HG03097 (cell line): ENCODE results near the gene ODAD2.
"Not testable (repeated sequence)": the region's sequence is repeated elsewhere in the genome, so short reads cannot be mapped to it uniquely, and the experiment has no call there.

Experiments used
- ATAC-seq: cut with Tn5 transposase; IDR thresholded peaks from one replicate; pipeline ENCODE4 v1.9.1; 2021; ENCODE audit not compliant: unreplicated experiment, low FRiP score

Gene ODAD2

GRCh38 chr10:27969931-27970330, 28.9 kb downstream of the ODAD2 start:
- ATAC-seq, result not testable (repeated sequence)

DNA sequence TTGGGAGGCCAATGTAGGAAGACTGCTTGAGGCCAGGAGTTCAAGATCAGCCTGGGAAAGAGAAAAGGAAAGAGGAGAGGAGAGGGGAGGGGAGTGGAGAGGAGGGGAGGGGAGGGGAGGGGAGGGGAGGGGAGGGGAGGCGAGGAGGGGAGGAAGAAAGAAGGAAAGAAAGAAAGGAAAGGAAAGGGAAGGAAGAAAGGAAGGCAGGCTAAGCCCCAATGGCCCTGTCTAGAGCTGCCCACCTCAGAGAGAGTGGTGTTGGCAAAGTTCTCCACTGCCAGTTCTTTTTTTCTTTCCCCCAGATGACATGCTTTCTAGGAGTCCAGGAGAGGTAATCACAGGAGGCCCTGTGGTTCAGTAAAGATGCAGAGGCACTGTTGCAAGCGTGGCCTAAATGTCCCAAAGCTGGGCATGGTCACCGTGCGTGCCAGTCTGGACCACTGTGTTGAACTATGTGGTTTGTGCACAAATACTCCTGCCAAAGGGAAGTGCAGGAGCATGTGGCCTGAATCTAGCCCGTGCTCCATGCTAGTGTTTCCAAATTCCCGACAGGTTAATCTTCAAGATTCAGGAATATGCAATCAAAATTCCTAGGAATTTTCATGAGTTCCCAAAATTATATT, 39.7 kb downstream of the ODAD2 start:
- ATAC-seq, result no peak

GRCh38 chr10:27958383-27958782, 40.5 kb downstream of the ODAD2 start:
- not testable (repeated sequence) for ATAC-seq

- ATAC-seq, result no peak
Measured at GRCh38 chr10:27950242-27950564, 48.7 kb downstream of the ODAD2 start.

- no peak for ATAC-seq
Measured at GRCh38 chr10:27949528-27950241, 49.2 kb downstream of the ODAD2 start.

GRCh38 chr10:27948186-27948585, 50.7 kb downstream of the ODAD2 start:
- no peak for ATAC-seq

- ATAC-seq, result no peak
Measured at GRCh38 chr10:27947540-27947939, 51.3 kb downstream of the ODAD2 start.

GRCh38 chr10:27944005-27944404, 54.9 kb downstream of the ODAD2 start:
- ATAC-seq, result no peak

GRCh38 chr10:27914888-27915287, 84.0 kb downstream of the ODAD2 start:
- ATAC-seq, result no peak

GRCh38 chr10:27912231-27912630, 86.6 kb downstream of the ODAD2 start:
- no peak for ATAC-seq

DNA sequence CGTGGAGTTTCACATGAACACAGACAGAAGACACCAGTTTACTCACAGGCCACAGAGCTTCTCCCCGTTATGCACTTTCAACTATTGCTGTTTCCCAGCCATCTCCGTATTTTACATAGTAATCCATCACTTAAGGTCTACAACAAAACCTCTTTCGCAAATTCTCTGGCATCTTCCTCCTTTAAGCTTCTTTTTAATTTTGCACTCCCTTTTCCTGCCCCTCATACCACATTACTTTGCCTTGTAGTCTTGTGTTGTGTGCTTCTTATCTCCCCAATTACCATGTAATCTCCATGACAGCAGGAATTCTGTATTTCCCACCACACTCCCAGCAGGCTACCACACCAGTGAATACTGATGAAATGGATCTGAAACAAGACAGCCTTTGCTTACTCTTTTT, 87.3 kb downstream of the ODAD2 start:
- no peak for ATAC-seq

DNA sequence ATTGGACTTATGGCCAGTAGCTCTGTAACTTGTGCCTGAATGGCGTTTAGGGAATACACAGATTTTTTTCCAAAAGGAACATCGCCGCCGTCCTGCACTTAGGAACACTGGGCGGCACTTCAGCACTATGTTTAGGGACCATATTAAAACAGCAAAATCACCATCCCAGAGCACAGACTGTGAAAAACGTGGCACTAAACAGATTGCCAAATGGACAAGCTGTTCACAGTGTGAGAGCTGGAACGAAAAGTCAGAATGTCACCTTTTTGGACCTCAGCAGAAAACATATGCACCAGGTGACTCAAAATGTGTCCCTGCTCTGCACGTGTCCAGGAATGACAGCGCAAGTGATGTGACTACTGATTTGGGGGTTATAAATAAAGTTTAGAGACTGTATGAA, 87.9 kb downstream of the ODAD2 start:
- ATAC-seq, result no peak

- no peak for ATAC-seq
Measured at GRCh38 chr10:27908231-27908630, 90.6 kb downstream of the ODAD2 start.

DNA sequence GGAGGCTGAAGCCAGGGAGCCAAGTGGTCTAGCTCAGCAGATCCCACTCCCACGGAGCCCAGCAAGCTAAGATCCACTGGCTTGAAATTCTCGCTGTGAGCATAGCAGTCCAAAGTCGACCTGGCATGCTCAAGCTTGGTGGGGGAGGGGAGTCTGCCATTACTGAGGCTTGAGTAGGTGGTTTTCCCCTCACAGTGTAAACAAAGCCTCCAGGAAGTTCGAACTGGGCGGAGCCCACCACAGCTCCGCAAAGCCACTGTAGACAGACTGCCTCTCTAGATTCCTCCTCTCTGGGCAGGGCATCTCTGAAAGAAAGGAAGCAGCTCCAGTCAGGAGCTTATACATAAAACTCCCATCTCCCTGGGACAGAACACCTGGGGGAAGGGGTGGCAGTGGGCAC, 99.4 kb downstream of the ODAD2 start:
- not testable (repeated sequence) for ATAC-seq

DNA sequence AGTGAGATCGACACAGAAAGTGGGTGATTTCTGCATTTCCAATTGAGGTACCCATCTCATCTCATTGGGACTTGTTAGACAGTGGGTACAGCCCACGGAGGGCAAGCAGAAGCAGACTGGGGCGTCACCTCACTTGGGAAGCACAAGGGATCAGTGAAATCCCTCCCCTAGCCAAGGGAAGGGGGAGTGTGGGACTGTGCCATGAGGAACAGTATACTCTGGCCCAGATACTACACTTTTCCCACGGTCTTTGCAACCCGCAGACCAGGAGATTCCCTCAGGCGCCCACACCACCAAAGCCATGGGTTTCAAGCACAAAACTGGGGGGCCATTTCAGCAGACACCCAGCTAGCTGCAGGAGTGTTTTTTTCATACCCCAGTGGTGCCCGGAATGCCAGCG, 99.8 kb downstream of the ODAD2 start:
- ATAC-seq, result no peak

DNA sequence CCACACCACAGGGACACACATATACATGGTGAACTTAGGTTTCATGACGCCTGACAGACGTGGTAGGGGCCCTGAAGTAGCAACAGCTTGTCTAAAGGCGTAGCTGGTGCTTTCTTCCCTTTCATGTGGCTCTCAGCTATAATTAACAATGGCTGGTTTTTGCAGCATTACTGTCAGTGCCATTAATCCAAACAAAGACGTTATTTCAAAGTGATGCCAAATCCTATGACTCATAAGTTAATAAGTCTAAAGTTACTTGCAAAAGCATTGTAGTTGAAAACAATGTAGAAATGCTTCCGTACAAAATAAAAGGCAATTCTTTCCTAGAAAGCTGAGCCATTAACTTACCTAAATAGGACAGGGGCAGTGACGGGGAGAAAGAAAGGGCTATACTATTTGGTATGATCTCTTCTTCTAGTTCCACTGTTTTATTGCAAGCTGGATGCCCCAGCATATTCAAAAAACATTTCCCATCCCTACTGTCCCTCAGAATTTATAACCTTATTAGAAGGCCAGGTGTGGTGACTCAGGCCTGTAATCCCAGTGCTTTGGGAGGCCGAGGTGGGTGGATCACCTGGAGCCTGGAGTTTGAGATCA, 105.4 kb downstream of the ODAD2 start:
- ATAC-seq, result no peak

DNA sequence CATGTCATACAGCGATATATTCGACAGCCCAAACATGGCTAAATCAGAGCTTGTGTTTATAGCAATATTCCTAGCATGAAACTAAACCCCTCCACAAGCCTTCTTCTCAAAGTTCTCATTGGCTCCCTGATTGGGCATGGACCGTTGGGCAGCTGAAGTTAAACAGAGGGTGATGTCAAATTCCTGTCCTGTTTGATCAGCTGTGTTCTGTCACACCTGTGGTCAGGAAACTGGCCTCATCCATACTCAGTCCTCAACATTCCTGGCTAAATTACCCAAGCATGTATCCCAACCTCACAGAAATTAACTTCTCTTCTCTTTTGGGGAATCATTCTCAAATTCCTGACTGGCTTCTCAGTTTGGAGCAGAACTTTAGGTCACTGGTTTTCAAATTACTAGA, 107.9 kb downstream of the ODAD2 start:
- no peak for ATAC-seq

DNA sequence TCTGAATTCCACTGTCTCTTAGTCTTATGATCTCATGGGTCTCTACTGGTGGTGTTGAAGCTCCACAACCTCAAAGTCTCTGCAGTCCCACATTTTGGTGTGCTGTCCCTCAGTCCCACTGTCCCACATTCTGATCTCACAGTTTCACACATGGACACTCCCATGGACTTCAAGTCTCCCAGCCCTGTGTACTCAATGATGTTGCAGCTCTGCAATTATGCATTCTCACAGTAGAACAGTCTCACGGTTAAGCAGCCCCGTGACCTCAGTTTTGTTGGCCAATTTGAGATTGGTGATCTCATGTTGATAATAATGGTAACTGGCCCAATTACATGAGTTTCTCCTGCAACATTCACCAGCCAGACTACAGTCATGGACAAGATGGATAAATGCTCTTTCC, 109.4 kb downstream of the ODAD2 start:
- no peak for ATAC-seq

DNA sequence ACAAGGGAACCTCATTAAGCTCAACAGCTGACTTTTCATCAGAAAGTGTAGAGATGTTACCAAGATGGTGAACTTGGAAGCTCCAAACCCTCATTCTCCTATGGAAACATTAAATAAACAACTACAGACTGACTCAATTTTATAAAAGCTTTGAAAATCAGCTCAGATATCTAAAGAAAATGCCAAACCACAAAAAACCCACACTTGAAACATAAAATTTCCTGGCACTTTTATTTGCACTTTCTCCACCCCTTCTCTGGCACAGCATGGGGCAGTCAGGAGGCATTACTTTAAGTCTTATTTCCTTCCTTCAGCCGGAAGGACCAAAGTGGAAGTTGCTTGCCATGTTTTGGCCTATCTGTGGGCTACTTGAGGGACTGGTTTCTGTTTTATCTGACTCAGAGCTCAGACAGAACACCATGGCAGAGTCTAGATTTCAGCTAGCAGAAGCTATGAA, 114.7 kb downstream of the ODAD2 start:
- ATAC-seq, result no peak

GRCh38 chr10:27878281-27878680, 120.6 kb downstream of the ODAD2 start:
- no peak for ATAC-seq

DNA sequence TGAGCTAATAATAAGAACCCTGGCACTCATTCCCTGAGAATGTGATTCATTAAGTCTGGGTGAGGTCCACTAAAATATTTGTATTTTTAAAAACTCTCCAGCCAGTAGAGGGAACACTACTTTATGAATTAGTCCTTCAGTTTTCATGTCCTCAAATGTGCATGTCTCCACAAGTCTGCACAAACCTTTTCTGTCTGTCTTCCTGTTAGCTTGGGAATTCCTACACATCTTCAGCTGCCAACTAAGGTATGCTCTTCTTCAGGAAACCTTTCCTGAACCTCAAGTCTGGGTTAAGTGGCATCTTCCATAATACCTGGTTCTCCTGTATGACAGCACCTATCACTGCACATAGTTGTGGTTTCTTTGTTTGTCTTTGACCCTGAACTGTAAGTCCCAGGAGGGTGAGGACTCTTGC, 133.7 kb downstream of the ODAD2 start:
- ATAC-seq, result no peak

DNA sequence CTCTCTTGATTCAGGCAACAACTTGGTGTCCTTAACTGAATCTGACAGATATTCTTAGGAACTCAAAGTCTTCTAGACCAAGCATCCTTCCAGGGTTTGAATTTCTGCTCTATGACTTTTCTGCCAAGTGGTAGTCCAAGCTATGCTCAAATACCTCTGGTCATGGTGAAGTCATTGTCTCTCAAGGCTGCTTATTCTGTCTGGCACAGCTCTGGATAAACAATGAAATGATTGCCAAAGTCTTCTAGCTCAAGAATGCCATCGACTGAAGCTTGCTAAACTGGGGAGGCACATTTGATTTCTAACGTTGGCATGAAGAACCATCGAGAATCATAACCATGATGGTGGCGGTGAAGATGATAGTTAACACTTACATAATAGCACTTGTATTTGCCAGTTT, 137.1 kb downstream of the ODAD2 start:
- no peak for ATAC-seq
